Suppressor macrophage treated with lipopolysaccharide for 4 hours (primary cell): ENCODE measurements around the gene FBXO17.
A peak's percentile ranks its signal among the peaks of the same experiment; 100 is the strongest.

Experiments used
- DNase-seq: peaks from one replicate; pipeline ENCODE4 v3.0.0-alpha.2; 2020

Gene FBXO17

DNA sequence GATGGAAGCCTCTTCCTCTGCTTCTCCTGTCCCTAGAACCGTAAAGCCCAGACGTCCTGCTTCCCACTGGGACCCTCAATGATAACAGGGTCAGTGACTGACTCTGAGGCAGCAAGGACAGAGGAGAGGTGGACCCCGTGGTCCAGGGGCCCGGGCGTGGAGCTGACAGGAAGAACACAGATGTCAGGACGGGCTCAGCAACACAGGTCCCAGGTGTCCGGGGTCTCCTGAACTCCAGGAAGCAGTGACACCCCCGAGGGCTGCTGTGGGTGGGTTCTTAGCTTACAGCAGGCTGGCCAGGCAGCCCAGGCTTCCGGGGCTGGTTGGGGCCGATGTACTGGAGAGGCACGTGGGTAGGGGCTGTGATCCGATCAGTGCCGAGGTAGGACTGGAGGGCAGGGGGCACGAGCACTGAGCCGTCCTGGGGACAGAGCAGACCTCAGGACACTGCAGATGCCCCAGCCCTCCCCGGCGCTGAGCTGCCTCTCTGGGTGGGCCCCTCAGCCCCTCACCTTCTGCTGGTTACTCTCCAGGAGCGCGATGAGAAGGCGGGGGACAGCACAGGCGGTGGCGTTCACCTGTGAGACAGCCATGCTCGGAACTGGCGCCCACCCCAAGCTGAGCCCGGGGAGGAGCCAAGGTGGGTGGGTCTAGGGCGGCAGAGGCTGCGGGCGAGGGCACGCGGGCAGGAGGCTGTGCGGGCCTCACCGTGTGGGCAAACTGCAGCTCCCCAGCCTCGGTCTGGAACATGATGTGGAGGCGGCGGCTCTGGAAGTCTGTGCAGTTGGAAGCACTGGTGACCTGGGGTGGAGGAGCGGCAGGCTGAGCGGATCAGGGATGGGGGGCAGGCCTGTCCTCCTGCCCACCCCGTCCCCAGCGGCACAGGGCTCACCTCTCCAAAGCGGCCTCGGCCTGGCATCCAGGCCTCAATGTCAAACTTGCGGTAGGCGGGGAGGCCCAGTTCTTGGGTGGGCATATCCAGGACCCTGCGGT, 59.9 kb downstream of the FBXO17 start:
- DNase-seq = no peak

DNA sequence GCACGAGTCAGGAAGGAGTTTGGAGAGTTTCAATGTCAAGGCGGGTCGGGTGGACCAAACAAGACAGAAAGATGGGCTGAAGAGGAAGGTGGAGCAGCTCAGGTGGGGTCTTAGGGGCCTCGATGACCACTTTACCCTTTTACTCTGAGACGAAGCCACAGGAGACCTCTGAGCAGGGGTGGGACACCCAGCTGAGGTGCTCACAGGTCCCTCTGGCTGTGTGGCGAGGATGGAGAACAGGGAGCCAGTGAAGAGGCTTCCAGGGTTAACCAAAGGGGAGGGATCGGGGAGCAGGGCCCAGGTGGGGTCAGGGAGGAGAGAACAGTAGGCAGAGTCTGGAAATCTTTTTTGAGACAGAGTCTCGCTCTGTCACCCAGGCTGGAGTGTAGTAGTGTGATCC, 61.6 kb downstream of the FBXO17 start:
- DNase-seq = no peak

DNA sequence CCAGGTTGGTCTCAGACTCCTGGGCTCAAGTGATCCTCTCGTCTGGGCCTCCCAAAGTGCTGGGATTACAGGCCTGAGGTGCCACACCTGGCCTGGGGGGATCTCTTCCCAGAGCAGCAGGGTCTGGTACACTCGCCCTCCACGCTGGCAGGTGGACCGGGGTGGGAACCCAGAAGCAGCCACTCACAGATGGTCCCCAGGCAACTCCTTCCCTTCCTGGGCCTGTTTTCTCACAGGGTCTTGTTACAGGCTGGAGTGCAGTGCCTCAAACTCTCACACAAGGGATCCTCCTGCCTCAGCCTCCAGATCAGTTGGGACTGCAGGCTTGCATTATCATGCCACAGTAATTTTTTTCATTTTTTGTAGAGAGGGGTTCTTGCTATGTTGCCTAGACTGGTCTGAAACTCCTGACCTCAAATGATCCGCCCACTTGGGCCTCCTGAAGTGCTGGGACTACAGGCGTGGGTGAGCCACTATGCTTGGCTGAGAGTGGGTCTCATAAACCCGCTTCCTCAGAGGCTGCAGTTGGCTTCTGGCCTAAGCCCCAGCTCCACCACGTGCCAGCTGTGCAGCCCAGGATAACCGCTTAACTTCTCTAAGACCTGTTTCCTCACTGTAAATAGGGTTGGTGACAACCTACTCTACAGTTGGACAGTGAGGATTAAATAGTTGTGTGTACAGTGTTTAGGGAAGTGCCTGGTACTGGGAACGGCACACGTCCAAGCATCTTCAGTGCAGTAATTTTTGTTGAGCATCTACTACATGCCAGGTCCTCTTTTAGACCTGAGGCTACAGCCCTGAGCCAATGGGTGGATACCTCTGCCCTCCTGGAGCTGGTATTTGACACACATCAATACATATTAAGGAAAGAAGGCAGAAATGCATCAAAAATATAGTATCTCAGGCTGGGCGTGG, 62.7 kb downstream of the FBXO17 start:
- DNase-seq = peak; percentile 38

DNA sequence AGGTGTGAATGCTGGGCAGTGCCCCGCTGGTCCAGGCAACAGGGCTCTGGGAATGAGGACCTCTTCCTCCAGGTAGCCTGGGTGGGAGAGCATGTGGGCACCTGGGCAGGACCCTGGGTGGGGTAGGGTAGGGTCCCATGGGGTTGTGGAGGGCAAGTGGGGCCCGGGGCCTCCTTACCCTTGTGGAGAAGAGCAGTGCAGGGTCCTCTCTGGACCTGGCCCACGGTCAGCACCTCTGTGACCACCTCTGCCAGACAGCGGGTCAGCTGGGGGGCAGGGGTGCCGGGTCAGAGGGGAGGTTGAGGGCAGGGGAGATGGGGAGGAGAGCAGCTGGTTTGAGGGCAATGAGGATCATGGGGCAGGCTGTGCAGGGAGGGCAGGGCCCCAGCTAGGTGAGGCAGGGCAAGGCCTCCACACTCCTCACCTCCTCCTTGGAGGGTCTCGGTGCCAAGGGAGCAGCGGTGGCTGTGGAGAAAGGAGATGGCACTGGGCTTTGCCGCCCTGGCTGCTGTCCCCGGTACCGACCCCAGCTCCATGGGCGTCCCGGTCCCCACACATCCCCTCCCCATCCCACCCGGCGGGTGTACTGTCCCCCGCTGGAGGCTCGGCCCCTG, 64.0 kb downstream of the FBXO17 start:
- no peak for DNase-seq

DNA sequence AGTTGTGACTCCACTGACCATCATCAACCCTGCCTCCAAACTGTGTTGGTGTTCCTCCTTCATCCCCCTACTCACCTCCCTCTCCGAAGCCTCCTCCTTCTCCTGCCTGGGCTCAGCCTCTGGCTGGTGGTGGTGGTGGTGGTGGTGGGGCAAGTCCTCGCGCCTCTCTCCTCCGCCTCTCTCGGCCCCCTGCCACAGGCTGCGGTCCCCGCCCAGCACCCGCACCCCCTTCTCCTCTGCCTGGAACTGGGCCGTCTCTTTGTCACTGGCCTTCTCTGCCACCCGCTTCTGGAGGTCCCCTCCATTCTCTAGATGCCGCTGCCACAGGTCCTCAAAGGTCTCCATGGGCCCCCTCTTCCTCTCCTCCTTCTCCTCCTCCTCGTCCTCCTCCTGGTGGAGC, 65.1 kb downstream of the FBXO17 start:
- DNase-seq = no peak

DNA sequence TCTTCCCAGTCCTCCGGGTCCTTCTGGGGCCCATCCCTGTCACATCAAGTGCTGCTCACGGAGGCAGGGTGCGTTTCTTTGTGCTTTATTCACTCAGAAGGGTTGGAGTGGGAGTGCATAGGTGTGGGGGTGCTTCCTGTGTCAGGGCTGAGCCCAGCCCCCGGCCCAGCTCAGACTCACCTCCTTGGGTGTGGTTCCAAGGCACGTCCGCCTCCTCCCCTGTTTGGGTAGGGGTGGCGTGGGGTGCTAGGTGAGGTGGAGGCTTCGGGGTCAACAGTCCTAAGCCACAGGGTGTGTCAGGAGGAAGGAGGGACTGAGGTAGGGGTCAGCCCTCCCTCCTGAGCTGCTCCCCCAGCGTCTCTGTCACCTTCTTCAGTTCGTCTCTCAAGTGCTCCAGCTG, 66.6 kb downstream of the FBXO17 start:
- DNase-seq = no peak

DNA sequence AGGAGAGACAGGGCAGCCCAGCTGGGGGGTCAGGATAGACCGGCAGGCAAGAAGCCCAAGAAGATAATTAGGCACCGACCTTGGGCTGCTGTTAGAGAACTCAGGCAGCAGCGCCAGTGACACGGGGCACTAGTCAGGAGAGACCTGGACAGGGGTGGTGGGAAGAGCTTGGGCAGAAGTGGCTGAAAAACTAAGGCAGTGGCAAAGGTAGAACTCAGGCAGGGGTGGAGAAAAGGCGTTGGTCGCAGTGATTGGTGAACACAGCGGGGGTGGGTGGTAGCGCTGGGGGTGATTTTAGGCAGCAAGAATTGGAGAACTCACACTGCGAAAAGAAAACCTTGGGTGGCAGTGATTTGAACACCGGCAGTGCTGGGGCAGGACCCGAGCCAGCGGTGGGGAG, 67.9 kb downstream of the FBXO17 start:
- no peak for DNase-seq

DNA sequence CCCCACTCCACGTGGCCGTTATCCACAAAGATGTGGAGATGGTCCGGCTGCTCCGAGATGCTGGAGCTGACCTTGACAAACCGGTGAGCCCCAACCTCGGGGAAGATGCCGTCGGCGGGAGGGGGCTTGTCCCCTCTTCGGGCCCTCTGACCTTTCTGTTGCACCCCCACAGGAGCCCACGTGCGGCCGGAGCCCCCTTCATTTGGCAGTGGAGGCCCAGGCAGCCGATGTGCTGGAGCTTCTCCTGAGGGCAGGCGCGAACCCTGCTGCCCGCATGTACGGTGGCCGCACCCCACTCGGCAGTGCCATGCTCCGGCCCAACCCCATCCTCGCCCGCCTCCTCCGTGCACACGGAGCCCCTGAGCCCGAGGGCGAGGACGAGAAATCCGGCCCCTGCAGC, 68.3 kb downstream of the FBXO17 start:
- DNase-seq = no peak

DNA sequence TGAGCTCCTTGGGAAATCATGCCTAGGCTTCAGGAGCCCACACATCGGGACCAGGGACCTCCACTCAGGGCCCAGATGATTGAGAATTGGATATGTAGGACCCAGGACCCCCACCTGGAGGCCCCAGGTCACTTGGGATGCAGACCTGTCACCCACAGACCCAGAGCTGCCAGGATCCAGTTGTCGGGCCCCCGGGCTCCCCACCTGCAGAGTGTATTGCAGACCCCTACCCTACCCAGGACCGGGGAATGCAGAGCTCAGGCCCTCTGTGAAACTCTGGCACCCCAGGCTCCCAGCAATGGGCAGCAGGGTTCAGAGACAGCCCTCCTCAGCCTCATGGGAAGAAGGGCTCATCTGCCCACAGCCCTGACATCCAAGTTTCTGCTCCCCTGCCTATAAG, 69.9 kb downstream of the FBXO17 start:
- DNase-seq = no peak

DNA sequence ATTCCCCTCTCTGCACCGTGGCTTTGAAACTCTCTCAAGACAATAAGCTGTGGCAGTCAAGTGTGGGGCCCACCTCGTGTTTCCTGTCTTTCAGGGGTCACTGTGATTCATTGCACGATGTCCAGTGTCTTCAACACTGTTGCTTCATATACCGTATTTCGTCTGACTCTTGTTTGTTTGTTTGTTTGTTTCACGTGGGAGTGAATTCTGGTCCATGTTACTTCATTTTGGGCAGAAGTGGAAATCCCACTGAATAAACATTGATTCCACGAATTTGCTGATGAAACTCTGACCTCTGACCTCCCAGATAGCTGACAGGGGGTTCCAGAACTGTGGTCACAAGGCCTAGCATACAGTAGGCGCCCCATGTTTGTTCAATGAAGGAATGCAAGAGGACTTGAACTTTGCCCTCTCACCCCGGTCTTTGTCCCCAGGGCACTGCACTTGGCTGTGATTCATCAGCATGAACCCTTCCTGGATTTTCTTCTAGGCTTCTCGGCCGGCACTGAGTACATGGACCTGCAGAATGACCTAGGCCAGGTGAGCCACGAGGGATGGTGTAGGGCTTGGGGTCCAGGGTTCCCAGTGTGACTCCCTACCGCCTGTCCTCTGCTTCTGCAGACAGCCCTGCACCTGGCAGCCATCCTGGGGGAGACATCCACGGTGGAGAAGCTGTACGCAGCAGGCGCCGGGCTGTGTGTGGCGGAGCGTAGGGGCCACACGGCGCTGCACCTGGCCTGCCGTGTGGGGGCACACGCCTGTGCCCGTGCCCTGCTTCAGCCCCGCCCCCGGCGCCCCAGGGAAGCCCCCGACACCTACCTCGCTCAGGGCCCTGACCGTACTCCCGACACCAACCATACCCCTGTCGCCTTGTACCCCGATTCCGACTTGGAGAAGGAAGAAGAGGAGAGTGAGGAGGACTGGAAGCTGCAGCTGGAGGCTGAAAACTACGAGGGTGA, 70.7 kb downstream of the FBXO17 start:
- DNase-seq = peak; percentile 10

DNA sequence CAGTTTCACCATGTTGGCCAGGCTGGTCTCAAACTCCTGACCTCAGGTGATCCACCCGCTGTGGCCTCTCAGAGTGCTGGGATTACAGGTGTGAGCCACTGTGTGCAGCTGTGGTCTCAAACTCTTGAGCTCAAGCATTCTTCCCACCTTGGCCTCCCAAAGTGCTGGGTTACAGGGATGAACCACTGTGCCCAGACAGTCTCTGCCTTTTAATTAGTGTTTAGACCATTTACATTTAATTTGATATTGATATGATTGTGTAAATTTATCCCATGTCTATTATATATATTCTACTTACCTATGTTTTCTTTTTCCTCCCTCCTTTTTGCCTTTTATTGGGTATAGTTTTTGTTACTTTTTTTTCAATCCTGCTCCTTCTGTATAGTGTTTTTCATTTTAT, 73.9 kb downstream of the FBXO17 start:
- no peak for DNase-seq

DNA sequence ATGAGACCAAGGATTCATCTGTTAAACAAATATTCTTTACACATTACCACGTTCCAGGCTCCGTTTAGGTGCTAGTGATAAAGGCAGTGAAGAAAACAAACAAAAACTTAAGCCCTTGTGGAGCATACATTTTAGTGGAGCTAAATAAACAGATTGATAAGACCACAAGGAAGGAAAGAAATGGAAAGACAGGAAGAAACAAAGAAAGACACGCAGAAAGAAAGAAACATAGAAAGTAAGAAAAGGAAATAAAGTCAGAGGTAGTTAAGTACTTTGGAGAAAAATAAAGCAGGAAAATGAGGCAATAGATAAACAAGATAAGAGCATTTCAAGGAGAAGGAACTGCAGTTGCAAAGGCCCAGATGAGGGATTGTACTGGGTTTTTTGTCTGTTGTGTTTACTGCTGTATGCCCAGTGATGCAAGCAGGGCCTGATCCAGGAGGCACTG, 74.8 kb downstream of the FBXO17 start:
- DNase-seq = peak; percentile 15

DNA sequence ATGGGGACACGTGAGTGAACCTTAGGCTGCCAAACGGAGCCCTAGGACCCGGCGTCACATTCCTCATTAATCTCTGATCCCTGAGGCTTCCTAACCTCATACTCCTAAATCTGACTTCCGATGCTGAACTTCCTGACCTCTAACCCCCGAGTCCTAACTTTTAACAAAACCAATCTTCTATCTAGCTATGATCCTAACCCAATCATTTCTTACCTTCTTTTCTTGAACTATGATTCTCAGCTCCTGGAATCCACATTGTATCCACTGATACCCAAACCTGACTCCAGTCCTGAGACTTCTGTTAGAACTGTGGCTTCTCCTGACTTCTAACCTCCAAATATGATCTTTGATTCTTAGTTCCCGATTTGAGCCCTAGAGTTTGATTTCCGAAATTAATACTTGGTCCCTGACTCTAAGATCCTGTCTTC, 75.3 kb downstream of the FBXO17 start:
- peak; percentile 69 for DNase-seq

DNA sequence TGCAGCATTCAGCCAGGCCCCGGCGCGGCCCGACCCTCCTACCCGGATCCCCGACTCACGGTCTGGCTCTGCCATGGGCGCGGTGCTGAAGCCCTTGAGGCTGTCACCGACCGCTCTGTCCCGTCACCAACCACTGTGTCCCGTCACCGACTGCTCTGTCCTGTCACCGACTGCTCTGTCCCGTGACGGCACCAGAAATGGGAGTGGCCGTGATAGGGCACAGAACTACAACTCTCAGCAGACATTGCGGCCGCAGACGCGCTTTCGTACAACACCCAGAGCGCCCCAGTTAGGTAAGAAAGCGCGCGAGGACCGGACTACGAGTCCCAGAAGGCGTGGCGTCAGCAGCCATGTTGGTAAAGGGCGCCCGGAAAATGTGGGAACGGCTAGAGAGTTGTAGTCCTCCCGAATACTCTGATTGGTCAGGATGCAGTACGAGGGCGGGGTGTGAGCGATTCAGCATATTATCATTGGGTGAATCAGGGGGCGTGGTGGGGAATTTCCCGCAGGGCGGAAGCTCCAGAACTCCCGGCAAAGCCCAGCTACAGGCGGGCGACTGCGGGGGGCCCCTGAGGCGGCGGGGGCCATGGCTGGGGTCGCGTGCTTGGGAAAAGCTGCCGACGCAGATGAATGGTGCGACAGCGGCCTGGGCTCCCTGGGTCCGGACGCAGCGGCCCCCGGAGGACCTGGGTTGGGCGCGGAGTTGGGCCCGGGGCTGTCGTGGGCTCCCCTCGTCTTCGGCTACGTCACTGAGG, 75.9 kb downstream of the FBXO17 start, which contains the start of the genes NFKBIB and SIRT2:
NFKBIB (plus strand) TSS at position 523 of the 755 bp plus-strand sequence; CDS start at position 587, 64 bp downstream.
SIRT2 (minus strand) TSS at position 172 of the 755 bp plus-strand sequence; CDS start at position 75, 97 bp downstream.
- DNase-seq = peak; percentile 100

DNA sequence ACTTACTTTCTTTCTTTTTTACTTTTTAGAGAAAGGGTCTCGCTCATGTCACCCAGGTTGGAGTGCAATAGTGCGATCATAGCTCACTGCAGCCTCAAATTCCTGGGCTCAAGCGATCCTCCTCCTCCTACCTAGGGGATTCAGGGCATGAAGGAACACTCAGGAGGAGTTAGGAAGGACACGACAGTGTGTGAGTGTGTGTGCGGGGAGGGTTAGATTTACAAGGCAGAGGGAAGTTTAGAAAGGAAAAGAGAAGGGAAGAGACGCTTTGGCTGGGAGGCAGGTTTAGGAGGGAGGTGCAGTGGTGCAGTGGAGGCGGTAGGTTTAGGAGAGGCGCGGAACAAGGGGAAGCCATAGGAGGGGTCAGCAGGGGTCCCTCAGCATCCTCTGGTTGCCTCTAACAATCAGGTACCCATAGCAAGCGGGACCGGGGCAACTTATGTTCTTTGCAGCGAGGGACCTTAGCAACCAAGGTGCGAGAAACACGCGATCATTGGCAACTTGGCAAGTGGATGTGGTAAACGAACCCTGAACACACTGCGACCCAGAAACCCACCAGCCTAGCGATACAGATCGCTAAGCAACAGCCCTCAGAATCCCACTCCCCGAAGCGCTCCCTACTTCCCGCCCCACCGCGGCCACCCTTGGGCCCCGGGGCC, 76.6 kb downstream of the FBXO17 start:
- DNase-seq = peak; percentile 25

DNA sequence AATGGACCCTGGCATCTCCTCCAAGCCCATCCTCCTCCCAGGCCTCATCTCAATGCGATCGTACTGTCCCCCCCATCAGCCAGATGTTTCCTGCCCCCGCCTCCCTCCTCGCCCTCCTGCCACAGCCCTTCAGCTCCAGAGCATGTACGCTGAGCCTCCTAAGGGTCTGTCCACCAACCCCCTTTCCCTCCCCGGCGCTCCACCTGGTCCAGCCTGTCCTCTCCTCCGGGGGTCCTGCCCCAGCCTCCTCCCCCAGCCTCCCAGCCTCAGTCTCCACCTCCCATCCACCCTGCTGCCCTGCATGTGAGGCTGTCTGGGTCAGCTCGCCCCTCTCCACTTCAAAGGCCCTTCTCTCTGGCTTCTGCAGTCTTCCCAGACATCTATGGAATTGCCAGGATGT, 80.6 kb downstream of the FBXO17 start:
- DNase-seq = no peak

DNA sequence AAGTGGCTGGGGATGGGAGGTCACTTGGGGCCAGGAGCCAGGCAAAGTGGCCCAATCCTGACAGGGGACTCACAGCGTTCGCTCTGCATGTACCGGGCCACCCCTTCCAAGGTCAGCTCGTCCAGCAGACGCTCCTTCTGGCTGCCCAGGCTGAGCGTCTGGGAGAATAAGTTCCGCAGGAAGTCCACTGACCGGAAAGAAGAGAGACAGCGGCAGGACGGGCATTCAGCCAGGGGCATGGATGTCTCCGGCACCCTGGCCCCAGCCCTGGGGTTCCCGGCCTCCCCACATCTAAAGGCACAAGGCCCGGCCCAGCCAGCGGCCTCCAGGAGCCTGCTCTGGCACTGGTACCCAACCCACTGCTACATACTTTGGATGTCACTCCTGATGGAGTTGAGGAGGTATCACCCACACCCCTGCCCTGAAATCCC, 82.2 kb downstream of the FBXO17 start:
- DNase-seq = no peak

DNA sequence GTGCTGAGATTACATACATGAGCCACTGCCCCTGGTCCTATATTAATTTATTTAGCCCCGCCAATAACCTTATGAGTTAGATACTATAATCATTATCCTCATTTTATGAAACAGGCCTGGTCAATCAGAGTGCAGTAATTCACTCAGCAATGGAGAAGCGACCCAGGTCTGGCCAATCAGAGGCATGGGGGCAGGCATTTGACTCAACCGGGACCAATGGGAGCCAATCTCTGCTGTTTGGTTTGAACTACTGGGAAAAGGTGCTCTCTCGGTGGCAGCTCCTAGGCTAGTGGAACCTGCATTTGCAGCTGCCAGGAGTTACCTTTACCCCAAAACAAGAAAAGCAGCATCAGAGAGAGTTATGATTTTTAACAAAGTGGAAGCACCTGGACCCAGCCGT, 82.7 kb downstream of the FBXO17 start:
- DNase-seq = no peak

DNA sequence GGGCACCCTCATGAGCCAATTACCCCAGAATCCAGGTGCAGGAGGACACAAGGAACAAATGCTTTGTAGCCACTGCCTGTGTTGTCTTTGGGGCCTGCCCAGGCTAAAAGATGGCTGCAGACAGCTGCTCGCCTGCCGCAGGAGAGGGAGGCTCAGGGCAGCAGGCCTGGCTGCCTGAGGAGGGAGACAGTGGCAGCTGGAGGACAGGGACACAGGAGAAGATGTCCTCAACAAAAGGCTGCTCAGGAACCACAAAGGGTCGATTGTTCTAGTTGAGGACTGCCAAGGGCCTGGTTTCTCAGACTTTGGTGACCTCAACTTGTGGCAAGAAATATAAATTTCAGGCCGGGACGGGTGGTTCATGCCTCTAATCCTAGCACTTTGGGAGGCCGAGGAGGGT, 83.8 kb downstream of the FBXO17 start:
- DNase-seq = no peak
